ENCODE measurements around the gene PLIN3. TPM values are rescaled to one million over a fixed set of nuclear protein-coding genes. Genes with fewer than 3 reads are reported as not detected.

The PLIN3 gene
- total RNA-seq, 1 experiment from 2014 or later, result 207 TPM

- TF ChIP-seq REST (IDR thresholded peaks at IDR 0.05; ENCODE audit: low read depth), result no peak
These were observed 55.9 kb downstream of the PLIN3 start (continued) for GRCh38 chr19:4811328-4812131.

GRCh38 chr19:4807188-4807587 lies 60.3 kb downstream of the PLIN3 start:
- Histone ChIP-seq H3K4me3 (replicated peaks in 1 of 2; ENCODE audit: low read depth in 1 of 2, low read length in 2 of 2) (no peak overlapping the region), H3K36me3 (ENCODE audit: control insufficient read depth in 1 of 2, insufficient read depth in 2 of 2, low read length in 2 of 2) (no peaks in the 10 kb centered on the region), H3K79me2 (ENCODE audit: insufficient read depth, low read length) (no peaks in the 10 kb centered on the region), H3K9ac (ENCODE audit: low read length) (no peak overlapping the region), H3K27me3 (ENCODE audit: insufficient read depth, low read length) (no peaks in the 10 kb centered on the region), H3K4me2 (ENCODE audit: low read length) (no peak overlapping the region), H3K9me3 (ENCODE audit: control insufficient read depth in 1 of 2, insufficient read depth in 1 of 2, low read depth in 1 of 2, low read length in 2 of 2) (no peaks in the 10 kb centered on the region), H3K27ac (ENCODE audit: low read depth, low read length) (no peak overlapping the region), H2AFZ (ENCODE audit: low read depth, low read length, poor library complexity, severe bottlenecking) (no peak overlapping the region), H3K4me1 (ENCODE audit: control insufficient read depth in 1 of 2, insufficient read depth in 2 of 2, low read length in 2 of 2) (peaks cover 4 to 29% of the 10 kb centered on the region in 2 experiments), H3K9me2 (ENCODE audit: insufficient read depth) (no peaks in the 10 kb centered on the region), H4K20me1 (ENCODE audit: insufficient read depth) (no peaks in the 10 kb centered on the region)
- no TSS peak for BruUV-seq (replicated peaks)
- DNase-seq (ENCODE audit: low read depth, low spot score) (no peak), ATAC-seq (no peak)
- ChIA-PET POLR2A (no interaction called here), RAD21 (ENCODE audit: low non-redundant PET in 1 of 2, low total read pairs in 2 of 2, uncharacterized antibody in 2 of 2, unreplicated experiment in 2 of 2) (interaction anchor here in 1 of 2 experiments (0.9 kb wide), 1 partner anchor 16 kb away, joined by 3 read pairs; the partner anchor contains the start of gene FEM1A), CTCF (interaction anchor here (0.8 to 1.7 kb wide), 3 partner anchors 16 to 284 kb away, joined by 3 read pairs; partner anchors contain the start of gene FEM1A)
- intact Hi-C loops (cut with micrococcal nuclease), result loop anchor here (10.0 kb wide), 1 partner anchor 232 kb away; no protein-coding TSS in a partner anchor
- TF ChIP-seq EZH2 (IDR thresholded peaks at IDR 0.05) (no peak), REST (IDR thresholded peaks at IDR 0.05; ENCODE audit: low read depth) (no peak), ATF3 (IDR thresholded peaks at IDR 0.05) (no peak), ZNF274 (IDR thresholded peaks at IDR 0.05; ENCODE audit: low read depth, low read length) (no peak), EZH2phosphoT487 (IDR thresholded peaks at IDR 0.05; ENCODE audit: borderline replicate concordance) (no peak), ZBTB33 (IDR thresholded peaks at IDR 0.05; ENCODE audit: extremely low read depth, insufficient replicate concordance, low read length) (no peak), SRF (IDR thresholded peaks at IDR 0.05; ENCODE audit: low read depth) (no peak), TCF7L2 (IDR thresholded peaks at IDR 0.05; ENCODE audit: borderline replicate concordance, extremely low read depth, insufficient read depth, insufficient read length) (no peak)
